Measurements from ENCODE around the gene PDE6A. TPM values are rescaled to one million over a fixed set of nuclear protein-coding genes. Genes with fewer than 3 reads are reported as not detected.

The PDE6A gene
- total and polyA plus RNA-seq, 2 of the 13 experiments (the other 11 are each of a cell fraction or from before 2014, with no cell fraction given) = 0.01 TPM; not detected in 1

DNA sequence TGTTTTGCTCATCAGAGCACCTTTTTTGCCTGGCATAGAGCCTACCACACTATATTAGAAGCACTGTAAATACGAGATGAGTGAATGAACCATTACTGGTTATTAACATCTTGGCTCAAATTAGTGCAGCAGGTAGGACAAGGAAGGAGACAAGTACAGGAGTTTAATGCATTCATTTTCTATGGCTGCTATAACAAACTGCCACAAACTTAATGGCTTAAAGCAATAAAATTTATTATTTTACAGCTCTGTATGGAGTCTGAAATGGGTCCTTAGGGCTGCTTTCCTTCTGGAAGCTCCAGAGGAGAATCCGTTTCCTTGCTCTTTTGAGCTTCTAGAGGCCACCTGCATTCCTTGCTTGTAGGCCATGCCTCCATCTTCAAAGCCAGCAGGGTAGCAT, 59.1 kb downstream of the PDE6A start:
- Histone ChIP-seq H3K4me1 (ENCODE audit: insufficient read depth, low read length) (peaks cover 11% of the 10 kb centered on the region), H3K9ac (ENCODE audit: insufficient read depth, low read depth, low read length) (no peak overlapping the region), H4K20me1 (ENCODE audit: insufficient read depth, low read length) (no peaks in the 10 kb centered on the region), H3K4me3 (replicated peaks in 1 of 3; ENCODE audit: insufficient read depth in 1 of 3, low read depth in 2 of 3, low read length in 3 of 3) (no peak overlapping the region), H3K27ac (ENCODE audit: extremely low read length, insufficient read depth, low read length) (no peak overlapping the region), H3K4me2 (ENCODE audit: low read depth, low read length) (no peak overlapping the region), H3K27me3 (ENCODE audit: control insufficient read depth in 1 of 2, insufficient read depth in 2 of 2, low read length in 2 of 2) (no peaks in the 10 kb centered on the region), H3K9me3 (ENCODE audit: low read length) (no peaks in the 10 kb centered on the region), H3K36me3 (replicated peaks in 1 of 2; ENCODE audit: control insufficient read depth in 1 of 2, insufficient read depth in 2 of 2, low read length in 2 of 2) (no peaks in the 10 kb centered on the region), H2AFZ (ENCODE audit: low read length) (no peak overlapping the region), H3K79me2 (ENCODE audit: insufficient read depth, low read length) (no peaks in the 10 kb centered on the region)
- FAIRE-seq (no peak), DNase-seq (ENCODE audit: low spot score) (no peak), ATAC-seq (no peak)
- WGBS (ENCODE audit: low lambda C conversion rate) = 20% methylated on average over 2 of the region's 2 CpGs
- ChIA-PET POLR2A (no interaction called here), CTCF (ENCODE audit: low intra/inter-chr PET ratio, low total read pairs) (no interaction called here)
- intact Hi-C loops (cut with micrococcal nuclease; ENCODE audit: unreplicated experiment) (no loop called here), in situ Hi-C loops (cut with HindIII; ENCODE audit: extremely low pct_ligation_motif_present, low pct_unique_long_range_greater_than_20kb) (no loop called here)
- no peak for TF ChIP-seq THAP11 (CRISPR knock-in tag; IDR thresholded peaks at IDR 0.05)
- TF ChIP-seq ZNF382 (CRISPR knock-in tag; IDR thresholded peaks at IDR 0.05; ENCODE audit: borderline replicate concordance) = no peak
- TF ChIP-seq FOXK2 (IDR thresholded peaks at IDR 0.05) = no peak
- no TSS peak for BruUV-seq (replicated peaks)

- Histone ChIP-seq H3K79me2 (ENCODE audit: insufficient read depth, low read length) (no peaks in the 10 kb centered on the region), H3K9ac (ENCODE audit: insufficient read depth, low read depth, low read length) (no peak overlapping the region), H3K4me1 (ENCODE audit: insufficient read depth, low read length) (peaks cover 17% of the 10 kb centered on the region), H3K4me2 (ENCODE audit: low read depth, low read length) (no peak overlapping the region), H3K4me3 (replicated peaks in 1 of 3; ENCODE audit: insufficient read depth in 1 of 3, low read depth in 2 of 3, low read length in 3 of 3) (no peak overlapping the region), H3K36me3 (replicated peaks in 1 of 2; ENCODE audit: control insufficient read depth in 1 of 2, insufficient read depth in 2 of 2, low read length in 2 of 2) (no peaks in the 10 kb centered on the region), H4K20me1 (ENCODE audit: insufficient read depth, low read length) (no peaks in the 10 kb centered on the region), H3K27ac (ENCODE audit: extremely low read length, insufficient read depth, low read length) (no peak overlapping the region), H3K27me3 (ENCODE audit: control insufficient read depth in 1 of 2, insufficient read depth in 2 of 2, low read length in 2 of 2) (no peaks in the 10 kb centered on the region), H2AFZ (ENCODE audit: low read length) (no peak overlapping the region), H3K9me3 (ENCODE audit: low read length) (no peaks in the 10 kb centered on the region)
- intact Hi-C loops (cut with micrococcal nuclease; ENCODE audit: unreplicated experiment) = no loop called here
- DNase-seq (ENCODE audit: low spot score) = no peak
- no peak for TF ChIP-seq ZNF34 (CRISPR knock-in tag; IDR thresholded peaks at IDR 0.05; ENCODE audit: borderline replicate concordance)
- no peak for TF ChIP-seq ASH2L (IDR thresholded peaks at IDR 0.05; ENCODE audit: insufficient read length, low read depth, low read length)
- no peak for TF ChIP-seq SATB2 (CRISPR knock-in tag; IDR thresholded peaks at IDR 0.05)
- no peak for TF ChIP-seq HES4 (CRISPR knock-in tag; IDR thresholded peaks at IDR 0.05; ENCODE audit: borderline replicate concordance)
- TF ChIP-seq ZNF276 (CRISPR knock-in tag; IDR thresholded peaks at IDR 0.05; ENCODE audit: low read depth) = no peak
- no peak for TF ChIP-seq TGIF2 (CRISPR knock-in tag; IDR thresholded peaks at IDR 0.05)
- TF ChIP-seq CHD4 (IDR thresholded peaks at IDR 0.05; ENCODE audit: borderline replicate concordance, low read length) = no peak
- TF ChIP-seq BCL3 (CRISPR knock-in tag; IDR thresholded peaks at IDR 0.05) = no peak
- no peak for TF ChIP-seq ZNF670 (CRISPR knock-in tag; IDR thresholded peaks at IDR 0.05; ENCODE audit: borderline replicate concordance)
- TF ChIP-seq ZNF788 (CRISPR knock-in tag; IDR thresholded peaks at IDR 0.05; ENCODE audit: borderline replicate concordance) = no peak
- no peak for TF ChIP-seq ZFX (CRISPR knock-in tag; IDR thresholded peaks at IDR 0.05; ENCODE audit: low read depth)
- TF ChIP-seq DR1 (CRISPR knock-in tag; IDR thresholded peaks at IDR 0.05) = no peak
- TF ChIP-seq BORCS8-MEF2B (CRISPR knock-in tag; IDR thresholded peaks at IDR 0.05) = no peak
- BruUV-seq (replicated peaks) = no TSS peak
- 29% methylated on average over 2 of the region's 2 CpGs for WGBS (ENCODE audit: low lambda C conversion rate)
- in situ Hi-C loops (cut with HindIII; ENCODE audit: extremely low pct_ligation_motif_present, low pct_unique_long_range_greater_than_20kb) = no loop called here
- ChIA-PET CTCF (ENCODE audit: low intra/inter-chr PET ratio, low total read pairs) (no interaction called here), POLR2A (no interaction called here)
- FAIRE-seq = no peak
- no peak for ATAC-seq
Observed at GRCh38 chr5:149883550-149883949, 61.0 kb downstream of the PDE6A start.
